GM12878 (cell line): ENCODE results near the gene CBX8. TPM values are rescaled to one million over a fixed set of nuclear protein-coding genes. Genes with fewer than 3 reads are reported as not detected.

Source experiments
- ATAC-seq: fragments of 200-7000 bp; cut with Tn5 transposase; 3 replicates; pipeline ENCODE4 v1.9.1; 2020; ENCODE audit warnings: mild to moderate bottlenecking, moderate library complexity
- BruUV-seq: library from RNA; stranded (reverse); fragments of 400-500 nt; replicated peaks from 2 replicates; lab custom pipeline; 2021; lab: Mats Ljungman, UMichigan
- CTCF ChIA-PET: fragments of 300-600 bp; sonication (Branson Sonifier 250); formaldehyde crosslinking; extraction: SDS; loops from one replicate; lab custom pipeline; 2021; ENCODE audit warnings: inconsistent platforms; lab: Yijun Ruan, JAX
- POLR2A ChIA-PET: fragments of 350-600 bp; formaldehyde crosslinking; extraction: SDS; loops from one replicate; lab custom pipeline; 2021; ENCODE audit warnings: inconsistent platforms; lab: Charles Lee
- RAD21 ChIA-PET: fragments of 300-600 bp; sonication (Branson Sonifier 250); formaldehyde crosslinking; loops from one replicate; lab custom pipeline; 2023; ENCODE audit warnings: antibody characterized with exemption; ENCODE audit not compliant: unreplicated experiment; lab: Charles Lee
- SMC1A ChIA-PET: fragments of 300-600 bp; sonication (Branson Sonifier 250); formaldehyde crosslinking; loops from one replicate; lab custom pipeline; 2023; ENCODE audit not compliant: unreplicated experiment, uncharacterized antibody; lab: Charles Lee
- DNase-seq: peaks from one replicate; pipeline ENCODE4 v3.0.0-alpha.2; 2011; ENCODE audit warnings: low read depth, low spot score
- FAIRE-seq: peaks from 3 replicates; lab custom pipeline; 2011; peaks lifted over from hg19 to GRCh38; lab: Jason Lieb, UNC
- H2AFZ ChIP-seq: 2 replicates; pipeline ENCODE4 v1.6.0; 2011; ENCODE audit warnings: low read depth, low read length, control low read depth; ENCODE audit not compliant: control insufficient read depth
- H3K27ac ChIP-seq: 2 replicates; pipeline ENCODE4 v1.5.1; 2011; ENCODE audit warnings: control low read depth; ENCODE audit not compliant: control insufficient read depth, insufficient read depth
- H3K27me3 ChIP-seq, 2 experiments: replicated peaks in 1 of 2; 2 replicates each; pipeline versions ENCODE4 v1.6.0 to v1.6.1; 2011; ENCODE audit warnings: low read length in 1 of 2; ENCODE audit not compliant: control insufficient read depth in 2 of 2, insufficient read depth in 2 of 2
- H3K36me3 ChIP-seq, 2 experiments: 2 replicates each; pipeline ENCODE4 v1.5.1; 2011; ENCODE audit warnings: low read length in 1 of 2; ENCODE audit not compliant: control insufficient read depth in 2 of 2, insufficient read depth in 2 of 2
- H3K4me1 ChIP-seq: 2 replicates; pipeline ENCODE4 v1.6.1; 2011; ENCODE audit warnings: mild to moderate bottlenecking, low read length, moderate library complexity, mixed read lengths; ENCODE audit not compliant: control insufficient read depth, insufficient read depth
- H3K4me2 ChIP-seq: 2 replicates; pipeline ENCODE4 v1.6.0; 2011; ENCODE audit warnings: control low read depth; ENCODE audit not compliant: control insufficient read depth, insufficient read depth
- H3K4me3 ChIP-seq: fragments of 200-600 bp; sonication (generic); 2 replicates; pipeline ENCODE4 v1.5.1; 2016
- H3K79me2 ChIP-seq: 2 replicates; pipeline ENCODE4 v1.6.0; 2011; ENCODE audit warnings: low read length; ENCODE audit not compliant: control insufficient read depth, insufficient read depth
- H3K9ac ChIP-seq: 2 replicates; pipeline ENCODE4 v1.8.0; 2011; ENCODE audit warnings: low read length, control low read depth, mixed read lengths; ENCODE audit not compliant: control insufficient read depth, insufficient read depth
- H3K9me3 ChIP-seq: replicated peaks from 3 replicates; pipeline ENCODE4 v1.5.1; 2011; ENCODE audit warnings: mild to moderate bottlenecking, low read length; ENCODE audit not compliant: control insufficient read depth, insufficient read depth
- H4K20me1 ChIP-seq: 2 replicates; pipeline ENCODE4 v1.6.0; 2011; ENCODE audit not compliant: control insufficient read depth, insufficient read depth
- BACH1 ChIP-seq: fragments of 450-650 bp; IDR thresholded peaks from 2 replicates; pipeline ENCODE4 v1.6.1; 2017; ENCODE audit warnings: mild to moderate bottlenecking, borderline replicate concordance
- BCL11A ChIP-seq: IDR thresholded peaks from 2 replicates; pipeline ENCODE4 v1.6.1; 2011; ENCODE audit warnings: low read depth, low read length
- BHLHE40 ChIP-seq, 2 experiments: fragments of 450-650 bp in 1 of 2; IDR thresholded peaks; 2 replicates each; pipeline ENCODE4 v1.6.1; 2011 to 2017; ENCODE audit warnings: low read depth in 2 of 2, borderline replicate concordance in 1 of 2, improper control_type of control experiment in 1 of 2, low read length in 1 of 2, mild to moderate bottlenecking in 1 of 2
- BMI1 ChIP-seq: fragments of 450-650 bp; IDR thresholded peaks from 2 replicates; pipeline ENCODE4 v1.6.1; 2016; ENCODE audit warnings: mild to moderate bottlenecking, moderate library complexity, borderline replicate concordance
- CHD1 ChIP-seq: IDR thresholded peaks from 2 replicates; pipeline ENCODE4 v1.6.1; 2012; ENCODE audit warnings: low read depth, low read length, improper control_type of control experiment
- EP300 ChIP-seq, 2 experiments: fragments of 150-350 bp in 1 of 2; IDR thresholded peaks; 2 replicates each; pipeline ENCODE4 v1.6.1; 2011 to 2012; ENCODE audit warnings: low read depth in 2 of 2, low read length in 2 of 2, borderline replicate concordance in 1 of 2, improper control_type of control experiment in 1 of 2, inconsistent platforms in 1 of 2; ENCODE audit not compliant: control insufficient read depth in 1 of 2
- FOS ChIP-seq: IDR thresholded peaks from 3 replicates; pipeline ENCODE4 v1.6.1; 2011; ENCODE audit warnings: borderline replicate concordance; ENCODE audit not compliant: insufficient read length; ENCODE audit errors: extremely low read depth
- HDGF ChIP-seq: fragments of 450-650 bp; IDR thresholded peaks from 2 replicates; pipeline ENCODE4 v1.6.1; 2016; ENCODE audit warnings: antibody characterized with exemption
- MTA2 ChIP-seq: fragments of 450-650 bp; IDR thresholded peaks from 2 replicates; pipeline ENCODE4 v1.6.1; 2016; ENCODE audit warnings: low read depth, mild to moderate bottlenecking, moderate library complexity
- MYC ChIP-seq: IDR thresholded peaks from 2 replicates; pipeline ENCODE4 v1.6.1; 2011; ENCODE audit warnings: mild to moderate bottlenecking, low read length, moderate library complexity, inconsistent platforms; ENCODE audit not compliant: insufficient read depth, insufficient replicate concordance, insufficient read length, severe bottlenecking
- RBBP5 ChIP-seq: fragments of 200-600 bp; sonication (generic); conservative IDR thresholded peaks from 2 replicates; pipeline ENCODE4 v1.6.1; 2016
- RELB ChIP-seq: fragments of 450-650 bp; IDR thresholded peaks from 2 replicates; pipeline ENCODE4 v1.6.1; 2017; ENCODE audit warnings: low read depth, mild to moderate bottlenecking, moderate library complexity
- TARDBP ChIP-seq: IDR thresholded peaks from 2 replicates; pipeline ENCODE4 v1.6.1; 2016; ENCODE audit warnings: borderline replicate concordance
- TCF3 ChIP-seq: IDR thresholded peaks from 2 replicates; pipeline ENCODE4 v1.6.1; 2012; ENCODE audit warnings: low read depth, mild to moderate bottlenecking, low read length, borderline replicate concordance; ENCODE audit not compliant: insufficient read depth
- ZNF687 ChIP-seq: fragments of 450-650 bp; IDR thresholded peaks from 2 replicates; pipeline ENCODE4 v1.6.1; 2017; ENCODE audit warnings: mild to moderate bottlenecking, moderate library complexity
- WGBS: methylation state at CpG from one replicate; pipeline ENCODE4 v1.1.6; 2016; ENCODE audit warnings: low lambda C conversion rate; ENCODE audit not compliant: insufficient replicate concordance, insufficient coverage; ENCODE audit errors: missing lambda C conversion rate; 5-methylcytosine and 5-hydroxymethylcytosine counted together
- in situ Hi-C: fragments of 300-500 bp; cut with MboI; formaldehyde crosslinking; loops from 9 replicates; pipeline ENCODE4 v1.14.3; 2018; ENCODE audit warnings: mixed read lengths
- intact Hi-C: fragments of 100-400 bp; cut with micrococcal nuclease; formaldehyde crosslinking; loops from one replicate; pipeline ENCODE4 v1.14.2; 2022; ENCODE audit not compliant: unreplicated experiment
- polyA plus RNA-seq, 11 experiments: library from polyadenylated mRNA; depleted of rRNA in 4 of 11; unstranded in 6 of 11; stranded (reverse) in 5 of 11; fragments of >200 nt; fragmentation: Nextera tagmentation in 4 of 11; fragmentation: Illumina TruSeq in 1 of 11; extraction: Ambion mirVana in 4 of 11; extraction: Trizol in 1 of 11; gene quantifications; 1 replicate in 1 of 11; 2 replicates in 10 of 11; pipeline versions ENCODE4 v1.2.1 to v1.2.3, GENCODE V29; 2011 to 2016; ENCODE audit warnings: inconsistent platforms in 2 of 11, missing spikeins in 2 of 11, low read depth in 1 of 11
- total RNA-seq, 4 experiments: library from RNA; depleted of rRNA in 3 of 4; stranded (reverse); fragments of >200 nt in 3 of 4; fragmentation: Illumina TruSeq in 1 of 4; extraction: Trizol in 1 of 4; gene quantifications; 2 replicates each; pipeline versions ENCODE4 v1.2.1 to v1.2.3, GENCODE V29; 2013 to 2021

The CBX8 gene
- total and polyA plus RNA-seq, 10 of the 15 experiments (the other 5 are each of a cell fraction or from before 2014, with no cell fraction given): 0.03 to 6.7 (median 1.9) TPM

- Histone ChIP-seq H4K20me1 (0 out of 2 replicates have a peak, but pooled peaks cover 5% of the 10 kb centered on the region), H3K4me2 (peak overlapping the region; percentile 79), H3K4me3 (peak overlapping the region; percentile 95), H3K79me2 (peaks cover 22% of the 10 kb centered on the region), H3K9ac (peak overlapping the region; percentile 84), H2AFZ (no peak overlapping the region), H3K9me3 (no peaks in the 10 kb centered on the region; the same call in 2 of the 3 replicates), H3K36me3 (peaks cover 0 to 17% of the 10 kb centered on the region in 2 experiments; a peak in 2 of 4 replicates), H3K4me1 (peaks cover 14% of the 10 kb centered on the region), H3K27ac (peak overlapping the region; percentile 69), H3K27me3 (peaks cover 16 to 17% of the 10 kb centered on the region in 2 experiments)
- ChIA-PET RAD21 (interaction anchor here (0.6 to 2.1 kb wide), 11 partner anchors 16 to 156 kb away, joined by 3 to 10 read pairs (median 3); partner anchors contain the start of gene CBX8), CTCF (interaction anchor here (0.9 to 3.3 kb wide), 7 partner anchors 26 to 104 kb away, joined by 3 to 19 read pairs (median 3); partner anchors contain the start of gene CBX8), SMC1A (interaction anchor here (0.8 to 1.6 kb wide), 4 partner anchors 29 to 94 kb away, joined by 3 to 7 read pairs (median 4); no protein-coding TSS in a partner anchor), POLR2A (interaction anchor here (0.6 to 1.6 kb wide), 9 partner anchors 26 to 1920 kb away, joined by 3 to 11 read pairs (median 3); partner anchors contain the start of gene CBX8)
- no TSS peak for BruUV-seq
- DNase-seq (no peak), ATAC-seq (peak; percentile 74), FAIRE-seq (peak; percentile 81)
- WGBS: 3% methylated on average over 35 of the region's 41 CpGs
- in situ Hi-C loops: no loop called here
- intact Hi-C loops: loop anchor here (5.0 kb wide), 2 partner anchors 35 to 90 kb away; no protein-coding TSS in a partner anchor
- peak; percentile 25; the same call in 1 of the 2 replicates for TF ChIP-seq BACH1
- TF ChIP-seq RELB: 0 out of 2 replicates have a peak, but pooled peaks have one; percentile 38
- no peak for TF ChIP-seq RBBP5
- TF ChIP-seq BHLHE40 (IDR thresholded peaks at IDR 0.05; ENCODE audit: borderline replicate concordance in 1 of 2, low read depth in 2 of 2, low read length in 1 of 2): peak; percentile 87 to 90
- no peak for TF ChIP-seq FOS
- peak; percentile 55 for TF ChIP-seq MYC
- peak; percentile 67 for TF ChIP-seq TARDBP
- TF ChIP-seq CHD1: 0 out of 2 replicates have a peak, but pooled peaks have one; percentile 30
- TF ChIP-seq HDGF: no peak
- TF ChIP-seq ZNF687: peak; percentile 78; the same call in 1 of the 2 replicates
- TF ChIP-seq BMI1: no peak
- peak in 1 of 2 experiments; percentile 41; a peak in 1 of 4 replicates for TF ChIP-seq EP300 (IDR thresholded peaks at IDR 0.05; ENCODE audit: borderline replicate concordance in 1 of 2, control insufficient read depth in 1 of 2, low read depth in 2 of 2, low read length in 2 of 2)
- TF ChIP-seq TCF3: peak; percentile 95
- no peak for TF ChIP-seq BCL11A
- TF ChIP-seq MTA2: peak; percentile 31; the same call in 1 of the 2 replicates
Measured at GRCh38 chr17:79836972-79837887, 40.4 kb upstream of the CBX8 start.
